CD4-positive, alpha-beta T cell treated with Interleukin-17A for 4 hours (primary cell): ENCODE data around the gene TMEM134.
A peak's percentile ranks its signal among the peaks of the same experiment; 100 is the strongest.
"Not testable (repeated sequence)": the region's sequence is repeated elsewhere in the genome, so short reads cannot be mapped to it uniquely, and the experiment has no call there.

Experiments
- DNase-seq: peaks from one replicate; pipeline ENCODE4 v3.0.0-alpha.2; 2020; ENCODE audit warnings: mixed read lengths

Gene TMEM134

GRCh38 chr11:67468759-67469507 lies at the start of gene TMEM134:
Gene TMEM134 (minus strand): TSS chr11:67469251. CDS start chr11:67469192, 59 bp downstream.
- DNase-seq = peak; percentile 92

- DNase-seq = no peak
Observed at GRCh38 chr11:67517784-67518552, 48.9 kb upstream of the TMEM134 start.

GRCh38 chr11:67516806-67517205 lies 47.8 kb upstream of the TMEM134 start:
- no peak for DNase-seq

- DNase-seq = no peak
Observed at GRCh38 chr11:67514116-67514515, 45.1 kb upstream of the TMEM134 start.

GRCh38 chr11:67511558-67511957 lies 42.5 kb upstream of the TMEM134 start:
- not testable (repeated sequence) for DNase-seq

- DNase-seq = no peak
Observed at GRCh38 chr11:67510023-67510345, 40.9 kb upstream of the TMEM134 start.

GRCh38 chr11:67508486-67509121 lies 39.6 kb upstream of the TMEM134 start:
- DNase-seq = peak; percentile 100

GRCh38 chr11:67507864-67508485 lies 38.9 kb upstream of the TMEM134 start, which contains the start of gene CDK2AP2:
Gene CDK2AP2 (minus strand): TSS chr11:67508162. CDS start chr11:67508082, 80 bp downstream.
- DNase-seq = peak; percentile 97

- DNase-seq = no peak
Observed at GRCh38 chr11:67507242-67507863, 38.3 kb upstream of the TMEM134 start.

GRCh38 chr11:67506426-67507051 lies 37.5 kb upstream of the TMEM134 start:
- no peak for DNase-seq

GRCh38 chr11:67505605-67506396 lies 36.8 kb upstream of the TMEM134 start:
- DNase-seq = peak; percentile 92

- DNase-seq = peak; percentile 85
Observed at GRCh38 chr11:67504950-67505581, 36.0 kb upstream of the TMEM134 start, which contains the start of gene PITPNM1. Gene PITPNM1 (minus strand): TSS chr11:67505363. CDS start chr11:67504180, 1,183 bp downstream.

GRCh38 chr11:67504005-67504949 lies 35.2 kb upstream of the TMEM134 start:
- DNase-seq = peak; percentile 48

GRCh38 chr11:67503119-67504004 lies 34.3 kb upstream of the TMEM134 start:
- DNase-seq = no peak

GRCh38 chr11:67502328-67502979 lies 33.4 kb upstream of the TMEM134 start:
- no peak for DNase-seq

- no peak for DNase-seq
Observed at GRCh38 chr11:67501854-67502253, 32.8 kb upstream of the TMEM134 start.

- DNase-seq = no peak
Observed at GRCh38 chr11:67500831-67501715, 32.0 kb upstream of the TMEM134 start.
